ENCODE results near the gene RALGPS1. TPM values are rescaled to one million over a fixed set of nuclear protein-coding genes. Genes with fewer than 3 reads are reported as not detected.
A peak's percentile ranks its signal among the peaks of the same experiment; 100 is the strongest.

Gene RALGPS1
- total and polyA plus RNA-seq, 7 donors, result 6.6 to 18.6 (median 11.4) TPM

GRCh38 chr9:126989847-126990842 lies 75.6 kb downstream of the RALGPS1 start:
- WGBS, 2 donors, result 82 to 83% methylated on average over 19 of the region's 19 CpGs
- no peaks in the 10 kb centered on the region for H3K27me3 ChIP-seq
- intact Hi-C loops (cut with DNase I), result no loop called here
- TF ChIP-seq POLR2A (IDR thresholded peaks at IDR 0.05), result no peak
- peak; percentile 36 to 51 (median 44) for TF ChIP-seq POLR2AphosphoS5 (IDR thresholded peaks at IDR 0.05)
- H3K9me3 ChIP-seq, result peaks cover 0 to 6% (median 1%) of the 10 kb centered on the region in 4 donors
- H3K36me3 ChIP-seq, result no peaks in the 10 kb centered on the region
- no peak overlapping the region for H3K4me3 ChIP-seq
- H3K27ac ChIP-seq, result peak overlapping the region; percentile 47 to 69 (median 56)
- DNase-seq, result peak; percentile 95
- peaks cover 0 to 30% (median 8%) of the 10 kb centered on the region in 4 donors for H3K4me1 ChIP-seq

- intact Hi-C loops (cut with DNase I), result no loop called here
- TF ChIP-seq POLR2AphosphoS5 (IDR thresholded peaks at IDR 0.05) (peak; percentile 20 to 52 (median 36)), POLR2A (IDR thresholded peaks at IDR 0.05) (no peak), CTCF (IDR thresholded peaks at IDR 0.05) (no peak), EP300 (IDR thresholded peaks at IDR 0.05) (no peak)
- DNase-seq, result peak; percentile 83
- peak overlapping the region; percentile 47 to 69 (median 56) for H3K27ac ChIP-seq
- no peaks in the 10 kb centered on the region for H3K27me3 ChIP-seq
- no peaks in the 10 kb centered on the region for H3K36me3 ChIP-seq
- no peak overlapping the region for H3K4me3 ChIP-seq
- 72 to 86% methylated on average over 2 of the region's 2 CpGs for WGBS, 2 donors
- peaks cover 0 to 20% (median 3%) of the 10 kb centered on the region in 4 donors for H3K4me1 ChIP-seq
- H3K9me3 ChIP-seq, result peaks cover 0 to 6% (median 1%) of the 10 kb centered on the region in 4 donors
These were observed 76.6 kb downstream of the RALGPS1 start for GRCh38 chr9:126991183-126991582.

- Histone ChIP-seq H3K9me3 (peaks cover 0 to 6% (median 1%) of the 10 kb centered on the region in 4 donors), H3K27ac (no peak overlapping the region), H3K27me3 (no peaks in the 10 kb centered on the region), H3K4me1 (peaks cover 0 to 15% (median 3%) of the 10 kb centered on the region in 4 donors), H3K36me3 (no peaks in the 10 kb centered on the region), H3K4me3 (no peak overlapping the region)
- TF ChIP-seq POLR2AphosphoS5 (IDR thresholded peaks at IDR 0.05) (no peak), EP300 (IDR thresholded peaks at IDR 0.05) (no peak), POLR2A (IDR thresholded peaks at IDR 0.05) (no peak), CTCF (IDR thresholded peaks at IDR 0.05) (no peak)
- DNase-seq, result no peak
- intact Hi-C loops (cut with DNase I), result no loop called here
These were observed 77.8 kb downstream of the RALGPS1 start for GRCh38 chr9:126992427-126992826.

GRCh38 chr9:126999315-127000068 lies 84.9 kb downstream of the RALGPS1 start:
- H3K27me3 ChIP-seq, result no peaks in the 10 kb centered on the region
- no peak overlapping the region for H3K4me3 ChIP-seq
- no peaks in the 10 kb centered on the region for H3K4me1 ChIP-seq
- H3K9me3 ChIP-seq, result no peaks in the 10 kb centered on the region
- H3K27ac ChIP-seq, result no peak overlapping the region
- WGBS, 2 donors, result 78 to 79% methylated on average over 2 of the region's 2 CpGs
- TF ChIP-seq CTCF (IDR thresholded peaks at IDR 0.05) (no peak), POLR2A (IDR thresholded peaks at IDR 0.05) (no peak), POLR2AphosphoS5 (IDR thresholded peaks at IDR 0.05) (no peak), EP300 (IDR thresholded peaks at IDR 0.05) (no peak)
- intact Hi-C loops (cut with DNase I), result no loop called here
- no peak for DNase-seq
- H3K36me3 ChIP-seq, result no peaks in the 10 kb centered on the region

Data from sigmoid colon (tissue), 7 donors.